HG03457 (cell line): ENCODE data around the gene SNRNP35.
"Not testable (repeated sequence)": the region's sequence is repeated elsewhere in the genome, so short reads cannot be mapped to it uniquely, and the experiment has no call there.

Experiments
- ATAC-seq: cut with Tn5 transposase; IDR thresholded peaks from one replicate; pipeline ENCODE4 v1.9.1; 2021; ENCODE audit warnings: moderate number of reproducible peaks; ENCODE audit not compliant: unreplicated experiment

SNRNP35 gene

GRCh38 chr12:123449249-123449733 is 8.6 kb upstream of the SNRNP35 start:
- ATAC-seq = no peak

- ATAC-seq = no peak
These were observed 8.1 kb upstream of the SNRNP35 start for GRCh38 chr12:123449856-123450255.

GRCh38 chr12:123450636-123451035 is 7.3 kb upstream of the SNRNP35 start:
- ATAC-seq = no peak

- not testable (repeated sequence) for ATAC-seq
These were observed 5.7 kb upstream of the SNRNP35 start for GRCh38 chr12:123452276-123452550.

- no peak for ATAC-seq
These were observed 4.8 kb upstream of the SNRNP35 start for GRCh38 chr12:123453165-123453564.

- not testable (repeated sequence) for ATAC-seq
These were observed 5.2 kb downstream of the SNRNP35 start for GRCh38 chr12:123463174-123463573.

- no peak for ATAC-seq
These were observed 7.1 kb downstream of the SNRNP35 start for GRCh38 chr12:123465084-123465483.

- ATAC-seq = no peak
These were observed 10.8 kb downstream of the SNRNP35 start for GRCh38 chr12:123468786-123469185.

- ATAC-seq = no peak
These were observed 12.0 kb downstream of the SNRNP35 start for GRCh38 chr12:123469978-123470377.

- ATAC-seq = no peak
These were observed 13.6 kb downstream of the SNRNP35 start for GRCh38 chr12:123471374-123472068.

- no peak for ATAC-seq
These were observed 14.5 kb downstream of the SNRNP35 start for GRCh38 chr12:123472438-123472849.

- ATAC-seq = no peak
These were observed 16.7 kb downstream of the SNRNP35 start for GRCh38 chr12:123474485-123475245.

GRCh38 chr12:123475246-123475703 is 17.3 kb downstream of the SNRNP35 start:
- no peak for ATAC-seq

- ATAC-seq = no peak
These were observed 20.1 kb downstream of the SNRNP35 start for GRCh38 chr12:123478069-123478468.

GRCh38 chr12:123478762-123479161 is 20.8 kb downstream of the SNRNP35 start:
- ATAC-seq = no peak

- ATAC-seq = no peak
These were observed 21.7 kb downstream of the SNRNP35 start for GRCh38 chr12:123479442-123480180.

GRCh38 chr12:123481251-123481650 is 23.3 kb downstream of the SNRNP35 start:
- ATAC-seq = not testable (repeated sequence)

GRCh38 chr12:123482876-123483275 is 24.9 kb downstream of the SNRNP35 start:
- ATAC-seq = no peak

GRCh38 chr12:123483602-123484248 is 25.8 kb downstream of the SNRNP35 start:
- ATAC-seq = no peak

- ATAC-seq = no peak
These were observed 27.8 kb downstream of the SNRNP35 start for GRCh38 chr12:123485756-123486155.

GRCh38 chr12:123487428-123487827 is 29.5 kb downstream of the SNRNP35 start:
- ATAC-seq = no peak
